ENCODE measurements around the gene HLA-DQB1. TPM values are rescaled to one million over a fixed set of nuclear protein-coding genes. Genes with fewer than 3 reads are reported as not detected.

The HLA-DQB1 gene
- total RNA-seq, 1 experiment from 2014 or later: not detected

- intact Hi-C loops (cut with micrococcal nuclease): no loop called here
- POLR2A ChIA-PET (ENCODE audit: unreplicated experiment): no interaction called here
- Histone ChIP-seq H3K9me2 (replicated peaks; ENCODE audit: low read length) (no peaks in the 10 kb centered on the region), H3K36me3 (ENCODE audit: low read depth, low read length) (no peaks in the 10 kb centered on the region), H3K4me2 (ENCODE audit: low read length) (no peak overlapping the region), H3K27me3 (ENCODE audit: low read length) (no peaks in the 10 kb centered on the region), H3K9ac (ENCODE audit: low read length) (no peak overlapping the region), H3K27ac (ENCODE audit: low read length) (no peak overlapping the region), H2AFZ (ENCODE audit: low read length) (no peak overlapping the region), H3K79me2 (ENCODE audit: low read length) (no peaks in the 10 kb centered on the region), H4K20me1 (ENCODE audit: low read length) (no peaks in the 10 kb centered on the region), H3K9me3 (ENCODE audit: low read length) (no peaks in the 10 kb centered on the region), H3K4me3 (ENCODE audit: low read length) (no peak overlapping the region), H3K4me1 (ENCODE audit: insufficient read depth, low read length) (no peaks in the 10 kb centered on the region), H3F3A (ENCODE audit: low read length, unreplicated experiment) (no peaks in the 10 kb centered on the region)
- BruUV-seq (replicated peaks): no TSS peak
- CTCF ChIA-PET: no interaction called here
- no peak for TF ChIP-seq CTCF (conservative IDR thresholded peaks at IDR 0.05; ENCODE audit: low read depth, low read length)
- no peak for TF ChIP-seq EZH2phosphoT487 (IDR thresholded peaks at IDR 0.05; ENCODE audit: borderline replicate concordance, low read length)
- no peak for TF ChIP-seq EZH2 (IDR thresholded peaks at IDR 0.05; ENCODE audit: low read length, unreplicated experiment)
- ATAC-seq (no peak), DNase-seq (no peak)
Observed at GRCh38 chr6:32615885-32616532, 50.4 kb downstream of the HLA-DQB1 start.

GRCh38 chr6:32614366-32615081 is 51.9 kb downstream of the HLA-DQB1 start:
- ChIA-PET POLR2A (ENCODE audit: unreplicated experiment) (no interaction called here), CTCF (no interaction called here)
- intact Hi-C loops (cut with micrococcal nuclease): no loop called here
- Histone ChIP-seq H3K4me2 (ENCODE audit: low read length) (no peak overlapping the region), H3K4me3 (ENCODE audit: low read length) (no peak overlapping the region), H4K20me1 (ENCODE audit: low read length) (no peaks in the 10 kb centered on the region), H3K27me3 (ENCODE audit: low read length) (no peaks in the 10 kb centered on the region), H3K9me3 (ENCODE audit: low read length) (no peaks in the 10 kb centered on the region), H3K9me2 (replicated peaks; ENCODE audit: low read length) (no peaks in the 10 kb centered on the region), H2AFZ (ENCODE audit: low read length) (no peak overlapping the region), H3K9ac (ENCODE audit: low read length) (no peak overlapping the region), H3K4me1 (ENCODE audit: insufficient read depth, low read length) (no peaks in the 10 kb centered on the region; the same call in 1 of the 2 replicates), H3K27ac (ENCODE audit: low read length) (no peak overlapping the region), H3K36me3 (ENCODE audit: low read depth, low read length) (no peaks in the 10 kb centered on the region), H3F3A (ENCODE audit: low read length, unreplicated experiment) (no peaks in the 10 kb centered on the region), H3K79me2 (ENCODE audit: low read length) (no peaks in the 10 kb centered on the region)
- ATAC-seq (no peak), DNase-seq (no peak)
- no TSS peak for BruUV-seq (replicated peaks)
- TF ChIP-seq EZH2phosphoT487 (IDR thresholded peaks at IDR 0.05; ENCODE audit: borderline replicate concordance, low read length) (no peak), CTCF (conservative IDR thresholded peaks at IDR 0.05; ENCODE audit: low read depth, low read length) (no peak), EZH2 (IDR thresholded peaks at IDR 0.05; ENCODE audit: low read length, unreplicated experiment) (no peak)

GRCh38 chr6:32613475-32613874 is 53.0 kb downstream of the HLA-DQB1 start:
- H3K4me2 ChIP-seq (ENCODE audit: low read length): no peak overlapping the region
- intact Hi-C loops (cut with micrococcal nuclease): no loop called here
- CTCF ChIA-PET: no interaction called here

More at GRCh38 chr6:32613475-32613874, 53.0 kb downstream of the HLA-DQB1 start:
- BruUV-seq (replicated peaks): no TSS peak
- POLR2A ChIA-PET (ENCODE audit: unreplicated experiment): no interaction called here
- no peaks in the 10 kb centered on the region for H3K9me2 ChIP-seq (replicated peaks; ENCODE audit: low read length)
- TF ChIP-seq EZH2 (IDR thresholded peaks at IDR 0.05; ENCODE audit: low read length, unreplicated experiment): no peak
- TF ChIP-seq CTCF (conservative IDR thresholded peaks at IDR 0.05; ENCODE audit: low read depth, low read length): no peak
- TF ChIP-seq EZH2phosphoT487 (IDR thresholded peaks at IDR 0.05; ENCODE audit: borderline replicate concordance, low read length): no peak
- no peaks in the 10 kb centered on the region for H3K9me3 ChIP-seq (ENCODE audit: low read length)
- no peaks in the 10 kb centered on the region; the same call in 1 of the 2 replicates for H3K4me1 ChIP-seq (ENCODE audit: insufficient read depth, low read length)
- H3K79me2 ChIP-seq (ENCODE audit: low read length): no peaks in the 10 kb centered on the region
- H2AFZ ChIP-seq (ENCODE audit: low read length): no peak overlapping the region
- no peak overlapping the region for H3K4me3 ChIP-seq (ENCODE audit: low read length)
- H3K27me3 ChIP-seq (ENCODE audit: low read length): no peaks in the 10 kb centered on the region
- no peak for DNase-seq
- no peak overlapping the region for H3K27ac ChIP-seq (ENCODE audit: low read length)
- H3K9ac ChIP-seq (ENCODE audit: low read length): no peak overlapping the region
- H3F3A ChIP-seq (ENCODE audit: low read length, unreplicated experiment): no peaks in the 10 kb centered on the region
- no peaks in the 10 kb centered on the region for H4K20me1 ChIP-seq (ENCODE audit: low read length)
- H3K36me3 ChIP-seq (ENCODE audit: low read depth, low read length): no peaks in the 10 kb centered on the region
- ATAC-seq: no peak

Measured in PC-3 (cell line).